Endometrium (tissue), 2 donors: ENCODE data around the gene FLT1.

Experiments used
- FAIRE-seq: peaks from 2 replicates; lab custom pipeline; 2012; peaks lifted over from hg19 to GRCh38; lab: Jason Lieb, UNC
- donor health status: control.
- donor health status: control.

Gene FLT1

DNA sequence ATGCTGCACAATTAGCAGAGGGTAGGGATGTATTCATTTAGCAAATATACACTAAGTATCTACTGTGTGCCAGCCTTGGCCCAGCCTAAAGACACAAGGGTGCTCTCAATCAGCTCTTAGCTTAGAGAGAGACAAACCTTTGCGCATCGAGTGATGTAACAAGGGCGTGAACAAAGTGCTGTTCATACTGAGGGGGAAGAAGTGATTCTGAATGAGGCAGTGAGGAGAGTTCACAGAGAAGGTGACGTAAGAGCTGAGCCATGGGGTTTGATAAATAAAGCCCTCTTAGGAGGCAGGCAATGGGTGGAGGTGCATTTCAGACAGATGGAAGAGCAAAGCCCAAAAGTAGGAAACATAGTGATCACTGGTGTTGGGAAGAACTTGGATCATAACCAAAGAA is 68.5 kb downstream of the FLT1 start:
- FAIRE-seq: no peak

DNA sequence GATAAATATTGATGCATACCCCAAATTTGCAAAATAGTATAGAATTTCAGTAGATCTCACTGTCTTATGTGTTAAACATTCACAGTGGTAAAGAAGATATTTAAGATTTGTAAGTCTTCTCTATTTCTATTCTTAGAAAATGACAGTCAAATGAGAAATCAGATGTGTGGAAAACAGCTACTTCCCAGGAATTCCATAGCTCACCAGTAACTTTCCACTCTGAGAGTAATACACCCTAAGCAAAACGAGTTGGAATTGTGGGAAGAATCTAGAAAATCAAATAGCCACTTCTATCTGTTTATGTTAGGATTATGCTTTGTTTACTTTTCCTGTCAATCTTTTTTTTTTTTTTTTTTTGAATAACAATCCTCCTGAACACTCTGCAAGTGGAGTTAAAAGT is 69.1 kb downstream of the FLT1 start:
- no peak for FAIRE-seq

DNA sequence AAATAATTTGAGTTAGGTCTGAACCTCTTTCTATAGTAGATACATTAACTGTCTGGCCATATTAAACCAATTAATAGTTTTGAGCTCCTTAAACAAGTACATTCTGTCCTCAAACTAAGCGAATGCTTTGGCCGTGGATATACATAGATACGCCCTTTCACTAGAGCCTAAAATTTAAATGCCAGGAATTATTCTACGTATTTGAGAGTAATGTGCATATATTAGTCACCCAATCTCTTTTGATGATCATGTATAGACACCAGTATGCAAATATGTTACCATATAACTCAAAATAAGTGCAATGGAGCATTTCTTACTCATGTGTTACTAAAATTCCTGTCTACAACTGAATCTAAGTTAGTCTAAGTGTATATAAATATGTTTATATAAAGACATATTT is 70.4 kb downstream of the FLT1 start:
- no peak for FAIRE-seq

DNA sequence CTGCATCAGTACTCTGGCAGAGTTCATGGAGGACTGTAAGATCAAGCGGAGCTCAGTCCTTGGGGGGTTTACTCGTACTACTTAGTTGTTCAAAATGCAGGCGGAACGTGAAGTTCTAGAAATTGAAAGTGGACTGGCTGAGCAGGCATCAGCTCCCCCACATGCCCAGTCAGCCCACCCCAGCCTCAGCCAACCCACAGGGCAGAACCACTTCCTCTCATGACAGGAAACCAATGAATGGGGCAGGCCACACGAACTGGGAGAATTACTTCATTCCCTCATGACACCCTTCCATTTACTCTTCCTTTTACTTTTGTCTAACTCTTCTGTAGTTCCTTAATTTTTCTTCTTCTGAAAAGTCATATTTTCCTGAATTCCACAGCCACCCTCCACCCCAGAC is 71.9 kb downstream of the FLT1 start:
- FAIRE-seq: no peak

DNA sequence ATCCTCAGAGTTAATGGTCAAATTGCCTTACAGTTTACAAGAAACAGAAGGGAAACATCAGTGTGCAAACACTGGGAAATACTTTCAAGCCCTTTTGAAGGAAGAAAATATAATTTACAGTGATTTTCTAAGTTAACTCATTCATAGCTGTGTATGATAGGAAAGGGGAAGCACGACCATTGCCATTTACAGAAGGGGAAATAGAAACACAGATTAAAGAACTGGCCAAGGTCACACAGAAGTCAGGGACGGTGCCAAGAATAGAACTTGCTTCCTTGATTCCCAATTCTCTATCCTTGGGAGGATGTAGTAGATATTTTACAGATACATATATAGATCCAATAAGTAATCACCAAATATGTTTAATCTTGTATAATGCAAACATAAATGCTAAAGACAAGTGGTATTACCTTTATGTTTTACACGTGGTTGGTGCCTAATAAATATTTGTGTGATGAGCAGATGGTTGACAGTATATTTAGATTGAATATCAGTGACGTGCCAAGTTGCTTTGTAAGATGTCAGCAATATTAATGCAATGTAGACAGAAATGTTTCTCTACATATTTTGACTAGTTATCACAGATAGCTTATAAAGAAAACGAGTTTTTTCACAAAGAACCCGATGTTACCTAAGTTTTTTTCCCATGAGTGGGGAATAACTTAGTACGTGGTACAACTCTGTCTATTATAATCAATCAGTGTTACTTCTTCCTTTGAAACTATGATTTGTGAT is 73.1 kb downstream of the FLT1 start:
- no peak for FAIRE-seq

DNA sequence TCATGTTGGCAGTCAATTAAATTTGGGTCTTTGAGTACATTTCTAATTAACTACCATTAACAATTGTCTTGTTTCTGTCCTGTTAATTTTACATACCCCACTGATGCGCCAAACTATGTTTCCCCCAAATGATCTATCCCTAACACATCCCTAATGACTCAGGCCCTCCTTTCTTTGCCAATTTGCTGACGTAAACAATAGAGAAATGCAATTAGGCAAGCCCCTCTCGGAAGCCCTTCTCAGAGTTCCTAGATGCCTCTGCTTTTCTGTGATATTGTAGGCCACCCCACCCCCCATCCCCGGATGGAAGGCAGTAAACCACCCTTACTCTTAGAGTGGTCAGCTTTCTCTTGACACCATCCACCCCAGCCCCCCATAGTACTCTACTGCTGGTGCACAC is 74.2 kb downstream of the FLT1 start:
- no peak for FAIRE-seq

DNA sequence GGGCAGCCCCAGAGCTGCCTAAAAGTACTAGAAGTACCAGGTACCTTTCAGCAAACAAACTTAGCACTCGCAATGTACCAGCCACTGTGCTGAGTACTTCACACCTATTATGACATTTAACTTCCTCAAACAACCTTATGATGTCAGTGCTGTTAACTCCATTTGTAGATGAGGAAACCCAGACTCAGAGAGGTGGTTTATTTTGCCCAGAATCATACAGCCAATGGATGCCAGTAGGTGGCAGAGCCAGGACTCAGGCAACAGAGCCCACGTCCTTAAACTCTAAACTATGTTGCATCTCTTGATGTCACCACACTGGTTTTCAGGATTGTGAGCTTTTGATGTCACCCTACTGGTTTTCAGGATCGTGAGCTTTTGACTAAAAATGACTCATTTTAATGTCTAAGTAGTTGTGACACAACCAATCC is 78.9 kb downstream of the FLT1 start:
- FAIRE-seq: no peak

DNA sequence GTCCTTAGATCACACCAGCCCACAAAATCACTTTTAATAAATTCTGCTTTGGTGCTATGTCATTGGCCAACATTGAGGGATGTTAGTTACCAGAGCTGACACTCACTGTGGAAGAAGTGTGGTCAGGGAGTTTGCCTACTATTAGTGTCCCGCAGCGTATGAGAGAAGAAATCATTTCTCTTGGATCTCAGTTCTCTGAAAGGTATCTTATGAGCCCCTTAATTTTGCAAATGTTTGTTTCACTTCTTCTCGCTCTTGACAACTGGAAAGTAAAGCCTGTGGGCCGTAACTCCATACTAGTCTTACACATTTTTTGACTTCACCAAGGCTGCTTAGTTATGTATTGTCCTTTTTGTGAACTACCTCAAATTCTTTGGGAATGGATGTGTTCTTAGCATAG is 80.9 kb downstream of the FLT1 start:
- no peak for FAIRE-seq

DNA sequence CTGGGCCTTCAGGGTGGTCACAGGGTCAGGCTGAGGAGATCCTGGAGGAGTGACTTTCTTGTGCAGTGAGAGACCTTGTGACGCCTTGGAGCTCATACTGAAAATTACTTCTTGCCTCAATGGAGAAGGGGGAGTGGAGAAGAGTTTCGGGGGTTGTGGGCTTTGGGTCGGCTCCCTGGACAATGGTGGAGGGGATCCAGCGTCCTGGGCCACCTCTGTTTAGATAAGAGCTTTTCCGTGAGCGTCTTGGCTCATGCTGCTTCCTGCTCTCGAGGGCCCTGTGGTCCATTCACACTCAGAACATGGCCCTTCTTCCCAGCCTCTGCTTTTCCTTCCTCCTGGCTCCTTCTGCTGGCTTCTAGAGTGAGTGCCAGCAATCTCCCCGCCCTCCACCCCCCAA is 81.9 kb downstream of the FLT1 start:
- FAIRE-seq: no peak

DNA sequence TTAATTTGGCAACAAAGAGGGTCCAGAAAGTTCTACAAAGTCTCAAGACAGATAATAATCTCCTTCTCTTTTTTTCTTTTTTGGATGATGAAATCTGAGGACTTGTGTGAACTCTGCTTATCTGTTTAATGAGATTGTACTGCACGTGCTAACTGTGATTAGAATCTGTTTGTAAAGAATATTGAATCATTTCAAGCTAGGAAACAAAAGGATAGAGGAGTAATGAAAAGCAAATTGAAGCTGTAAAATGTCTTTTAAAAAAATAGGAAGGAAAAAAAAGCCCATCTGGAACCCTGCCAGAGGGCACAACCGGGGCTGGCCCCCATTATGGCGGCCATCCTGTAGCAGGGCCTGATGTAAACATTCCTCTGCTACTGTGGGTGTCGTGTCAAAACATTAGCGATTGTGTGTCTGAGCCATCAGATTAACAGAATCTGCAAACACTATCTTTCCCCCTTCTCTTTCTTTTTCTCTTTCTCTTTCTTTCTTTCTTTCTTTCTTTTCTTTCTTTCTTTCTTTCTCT is 83.0 kb downstream of the FLT1 start:
- no peak for FAIRE-seq

DNA sequence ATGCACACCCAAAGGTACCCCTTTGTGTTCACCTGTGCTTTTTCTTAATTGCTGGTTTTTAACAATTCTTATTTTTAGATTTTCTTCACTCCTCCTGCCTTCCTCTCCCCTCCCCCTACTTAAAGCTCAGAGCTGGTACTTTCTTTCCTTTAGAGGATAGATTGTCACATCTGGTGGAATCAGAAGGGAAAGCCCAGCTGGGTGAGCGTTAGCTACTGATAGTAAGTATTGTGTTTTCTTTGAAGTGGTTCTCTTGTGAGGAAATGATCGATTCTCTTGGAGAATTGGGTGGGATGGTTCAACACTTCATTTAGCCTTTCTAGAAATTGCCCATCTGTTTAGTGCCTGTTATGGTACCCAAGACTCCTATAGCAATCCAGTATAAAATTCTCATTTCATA is 84.8 kb downstream of the FLT1 start:
- FAIRE-seq: no peak

DNA sequence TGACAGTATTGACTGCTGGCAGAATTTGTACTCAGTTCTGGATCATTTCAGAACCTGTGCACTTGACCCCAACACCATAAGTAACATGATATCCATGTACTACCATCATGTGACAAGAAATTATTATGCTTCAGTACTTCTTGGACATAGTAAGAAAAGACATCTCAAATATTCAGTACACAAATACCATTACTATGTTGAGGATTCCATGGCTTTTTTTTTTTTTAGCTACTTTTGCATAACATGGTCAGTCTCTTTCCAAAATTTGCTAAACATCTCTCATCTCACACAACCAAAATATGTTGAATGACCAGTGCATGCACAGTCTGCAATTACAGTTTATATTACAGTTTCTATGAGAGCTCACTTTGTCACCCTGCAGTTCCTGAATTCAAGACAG is 85.3 kb downstream of the FLT1 start:
- no peak for FAIRE-seq

DNA sequence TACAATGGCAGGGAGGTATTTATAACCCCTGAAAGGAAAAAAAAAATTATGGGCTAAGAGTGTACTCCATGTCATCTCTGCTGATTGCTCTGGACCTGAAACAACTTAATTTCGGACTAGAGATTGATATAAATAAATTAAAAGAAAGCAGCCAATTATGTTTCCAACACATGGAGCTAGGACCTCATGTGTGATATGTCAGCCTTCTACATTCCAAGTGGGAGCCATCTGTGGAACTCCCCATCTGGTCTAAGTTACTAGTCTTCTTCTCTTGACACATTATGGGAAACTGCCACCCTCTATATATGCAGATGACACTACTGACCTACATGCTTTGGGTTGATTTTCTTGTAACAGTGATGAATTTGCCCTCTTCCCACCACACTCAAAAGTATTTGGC is 86.1 kb downstream of the FLT1 start:
- FAIRE-seq: no peak

DNA sequence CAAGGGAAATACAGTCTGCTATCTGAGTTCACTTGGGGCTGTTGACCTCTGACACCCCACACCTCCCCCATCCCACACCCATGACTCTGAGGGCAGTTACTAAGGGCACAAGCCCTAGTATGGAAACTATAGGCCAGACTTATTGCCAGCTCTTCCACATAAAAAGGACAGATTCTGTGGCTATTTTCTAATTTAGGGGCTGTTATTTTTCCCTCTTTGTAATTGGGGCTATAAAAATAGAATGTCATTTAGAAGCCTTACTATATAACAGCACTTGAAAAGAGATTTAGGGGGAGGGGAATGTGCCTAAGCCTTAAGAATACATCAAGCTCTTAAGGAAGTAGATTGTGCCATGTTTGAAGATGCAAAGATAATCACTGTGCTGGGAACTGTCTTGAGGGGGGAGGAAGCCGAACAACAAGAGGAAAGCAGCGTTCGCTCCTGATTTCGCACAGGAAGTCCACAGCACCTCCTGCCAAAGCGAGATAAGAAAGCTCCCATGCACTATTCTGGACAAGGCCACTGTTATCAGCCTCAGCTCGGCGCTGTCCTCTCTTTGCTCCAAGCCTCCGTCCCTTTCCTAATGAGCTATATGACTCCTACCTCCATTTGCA is 86.6 kb downstream of the FLT1 start:
- no peak for FAIRE-seq

DNA sequence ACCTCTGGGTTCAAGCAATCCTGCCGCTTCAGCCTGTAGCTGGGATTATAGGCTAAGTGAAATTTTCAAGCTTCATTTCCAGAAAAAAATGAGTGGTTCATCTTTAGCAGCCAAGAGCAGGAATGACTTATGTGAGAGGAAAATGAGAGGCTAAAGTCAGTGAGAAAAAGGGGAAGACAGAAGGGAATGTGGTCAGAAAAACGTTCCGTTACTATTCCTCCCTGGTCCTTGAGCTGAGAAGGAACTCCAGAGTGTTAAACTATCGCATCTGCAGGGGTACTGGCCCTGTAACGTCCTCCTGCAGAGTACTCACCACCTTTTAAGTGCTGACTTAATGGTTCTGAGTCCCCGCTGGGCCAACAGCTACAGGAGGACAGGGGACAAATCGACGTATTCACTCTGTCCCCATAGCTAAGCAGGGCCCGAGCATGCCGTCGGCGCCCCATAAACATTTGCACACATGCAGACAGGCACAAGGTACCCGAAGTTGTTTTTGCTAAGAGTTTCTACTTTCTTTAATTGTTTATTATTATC is 88.1 kb downstream of the FLT1 start:
- FAIRE-seq: no peak

DNA sequence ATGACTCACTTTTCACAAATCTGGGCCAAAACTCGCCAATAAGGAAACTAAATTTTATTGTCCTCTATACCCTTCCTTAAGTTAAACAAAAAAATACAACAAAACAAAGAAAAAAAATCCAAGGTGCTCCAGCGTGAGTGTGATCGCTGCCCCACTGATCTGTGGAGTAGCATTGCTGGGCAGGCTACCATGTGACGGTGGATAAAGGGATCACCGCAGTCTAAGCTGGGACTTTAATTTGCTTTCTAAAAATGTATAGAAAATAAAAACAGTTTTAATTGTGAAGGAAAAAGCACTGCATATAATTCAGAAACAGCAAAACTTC is 92.9 kb downstream of the FLT1 start:
- no peak for FAIRE-seq

DNA sequence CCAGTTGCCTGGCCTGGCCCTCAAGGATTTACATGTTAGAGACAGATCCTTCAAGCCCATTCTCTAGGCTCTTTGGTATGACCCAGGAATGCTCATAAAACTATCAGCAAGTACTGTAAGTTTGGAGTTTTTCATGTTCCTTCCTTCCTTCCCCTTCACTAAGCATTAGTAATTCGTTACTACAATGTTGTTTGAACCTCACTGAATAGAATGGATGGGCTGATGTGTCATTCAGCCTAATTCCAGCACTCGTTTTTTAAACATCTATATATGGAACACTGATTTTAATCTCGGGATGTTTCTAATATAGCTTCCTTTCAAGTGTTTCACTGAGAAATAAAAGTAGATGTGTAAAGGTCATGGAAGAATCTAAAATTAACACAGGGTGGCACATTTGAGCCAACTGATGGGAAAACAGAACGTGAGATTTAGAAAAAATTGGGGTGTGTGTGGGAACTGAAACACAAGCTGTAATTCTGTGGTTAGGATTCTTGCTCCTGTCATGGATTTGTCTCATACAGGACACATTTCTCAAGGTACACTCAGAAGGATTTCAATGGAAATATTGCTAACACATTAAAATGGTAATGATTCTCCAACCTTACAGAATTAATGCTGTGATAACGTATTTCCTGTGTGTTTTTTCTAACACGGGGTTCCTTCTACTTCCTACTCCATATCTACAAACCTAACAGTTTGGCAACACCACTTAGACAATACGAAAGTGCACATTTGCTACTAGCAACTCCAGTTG is 93.4 kb downstream of the FLT1 start:
- no peak for FAIRE-seq

DNA sequence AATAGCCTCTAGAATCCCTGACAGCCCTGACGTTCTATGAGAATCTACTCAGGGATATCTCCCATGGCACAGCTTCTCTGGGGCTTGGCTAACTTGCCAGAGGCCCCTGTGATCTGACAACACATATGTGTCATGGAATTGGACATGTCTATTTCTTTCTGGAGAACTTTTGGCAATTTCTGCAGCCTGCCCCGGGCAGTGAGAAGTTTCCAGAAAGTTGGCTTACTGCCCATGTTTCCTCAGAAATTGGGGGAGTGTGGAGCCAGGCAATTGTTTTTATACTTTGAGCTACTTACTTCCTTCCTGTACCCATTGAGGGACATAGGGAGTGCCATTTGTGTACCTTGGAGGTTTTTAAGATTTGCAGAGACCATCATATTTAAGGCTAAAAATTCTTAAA is 98.9 kb downstream of the FLT1 start:
- no peak for FAIRE-seq

DNA sequence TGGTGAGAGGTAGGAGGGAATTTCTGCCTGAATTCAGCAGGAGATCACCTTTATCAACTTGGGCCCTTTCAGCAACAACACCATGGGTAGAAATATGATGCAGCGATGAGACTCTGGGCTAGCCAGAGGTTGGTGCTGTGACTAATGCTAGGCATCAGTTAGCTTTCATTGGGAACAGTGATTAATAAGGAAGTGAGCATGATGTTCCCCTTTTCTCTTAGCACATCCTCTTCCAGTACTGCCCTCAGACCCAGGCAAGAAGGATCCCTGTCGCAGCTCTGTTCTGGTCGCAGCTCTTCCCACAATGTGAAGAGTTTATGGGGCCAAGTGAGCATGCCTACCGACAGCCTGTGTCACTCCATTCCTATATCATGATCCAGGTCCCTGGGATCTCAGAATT is 100.5 kb downstream of the FLT1 start:
- no peak for FAIRE-seq

DNA sequence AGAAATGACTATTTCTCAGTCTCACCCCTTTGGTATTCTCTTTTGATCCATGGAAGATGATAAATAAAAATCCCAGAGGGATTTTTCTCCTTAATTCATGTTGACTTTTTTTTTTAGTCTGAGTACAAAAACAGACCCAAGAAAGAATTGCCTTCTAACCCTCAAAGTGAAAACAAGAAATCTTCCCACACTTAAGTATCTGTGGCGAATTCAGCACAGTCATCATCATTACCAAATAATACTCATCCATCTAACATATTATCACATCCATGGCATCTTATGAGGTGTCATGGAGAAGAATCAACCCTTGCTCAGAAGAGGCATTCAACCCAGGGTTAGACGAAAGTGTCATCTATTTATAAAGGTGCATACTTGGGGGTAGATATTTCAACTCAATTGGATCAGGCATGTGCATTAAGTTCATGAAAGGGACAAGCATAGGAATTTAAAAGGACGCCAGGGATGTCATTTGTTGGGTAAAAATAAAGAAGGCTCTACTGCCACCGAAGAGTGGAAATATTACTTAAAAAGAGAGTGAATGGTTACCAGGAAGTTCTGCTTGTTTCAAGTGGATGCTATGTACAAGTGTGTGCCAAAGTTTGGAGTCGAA is 101.9 kb downstream of the FLT1 start:
- no peak for FAIRE-seq

DNA sequence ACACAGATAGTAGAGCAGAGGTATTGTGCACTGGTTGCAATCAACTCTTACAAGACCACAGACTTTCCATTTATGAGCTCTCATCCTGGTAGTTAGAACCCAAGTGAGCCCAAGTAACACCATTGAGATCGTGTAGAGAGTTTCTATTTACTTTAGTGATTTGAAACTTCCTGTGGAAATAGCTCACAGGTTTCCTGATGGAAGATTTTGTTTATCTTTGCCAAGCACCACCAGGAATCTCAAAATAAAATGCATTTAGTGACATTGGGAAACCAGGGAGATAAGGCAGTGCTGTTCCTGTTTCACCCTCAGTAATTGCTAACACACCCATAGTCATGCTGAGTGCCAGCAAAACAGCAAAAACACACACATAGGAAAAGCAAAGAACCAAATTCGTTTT is 102.5 kb downstream of the FLT1 start:
- no peak for FAIRE-seq

DNA sequence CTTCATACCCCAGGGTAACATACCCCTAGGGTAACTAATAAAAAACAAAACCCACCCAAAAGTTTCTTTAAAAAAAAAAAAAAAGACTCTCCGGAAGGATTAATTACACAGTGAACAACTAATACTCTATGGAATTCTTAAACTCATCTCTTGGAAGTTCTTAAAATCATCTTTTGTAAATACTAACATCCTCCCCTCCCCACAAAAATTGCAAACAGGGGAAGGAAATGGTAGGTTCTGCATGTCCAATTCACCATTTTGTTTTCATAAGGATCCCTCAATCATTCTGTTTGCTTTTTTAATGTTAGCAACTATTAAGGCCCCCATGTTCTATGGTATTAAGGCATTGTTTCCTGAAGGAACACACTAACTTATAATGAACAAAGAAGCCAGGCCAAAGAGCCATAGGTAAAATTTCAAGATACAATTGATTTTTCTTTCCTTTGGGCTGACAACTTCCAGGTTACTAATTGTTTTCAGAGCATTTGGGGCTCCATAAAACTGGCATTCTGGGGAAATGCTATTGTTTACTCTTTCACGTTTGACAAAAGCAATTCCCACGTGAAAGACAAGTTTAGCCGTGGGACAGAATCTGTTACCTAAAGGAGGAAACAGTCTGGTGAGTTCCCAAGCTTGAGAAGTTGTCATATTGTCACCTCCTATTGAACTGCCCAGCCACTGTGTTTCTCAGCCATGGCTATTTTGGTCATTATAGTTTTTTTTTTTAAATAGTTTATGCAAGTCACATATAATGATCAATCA is 107.0 kb downstream of the FLT1 start:
- no peak for FAIRE-seq
